ENCODE results near the gene TEAD4. TPM values are rescaled to one million over a fixed set of nuclear protein-coding genes. Genes with fewer than 3 reads are reported as not detected.

TEAD4 gene
- total RNA-seq, 1 experiment from 2014 or later = 43.2 TPM

GRCh38 chr12:2912216-2912575 is 47.0 kb upstream of the TEAD4 start:
- no peak overlapping the region for H2AFZ ChIP-seq (ENCODE audit: low read depth, low read length, poor library complexity, severe bottlenecking)
- no peak overlapping the region for H3K27ac ChIP-seq (ENCODE audit: low read depth, low read length)
- H3K4me1 ChIP-seq (ENCODE audit: control insufficient read depth in 1 of 2, insufficient read depth in 2 of 2, low read length in 2 of 2) = no peaks in the 10 kb centered on the region
- peaks cover 0 to 14% of the 10 kb centered on the region in 2 experiments; a peak in 2 of 4 replicates for H3K36me3 ChIP-seq (ENCODE audit: control insufficient read depth in 1 of 2, insufficient read depth in 2 of 2, low read length in 2 of 2)
- no TSS peak for BruUV-seq (replicated peaks)
- no peaks in the 10 kb centered on the region for H3K9me3 ChIP-seq (ENCODE audit: control insufficient read depth in 1 of 2, insufficient read depth in 1 of 2, low read depth in 1 of 2, low read length in 2 of 2)
- TF ChIP-seq SP1 (IDR thresholded peaks at IDR 0.05; ENCODE audit: low read depth) (no peak), ZBTB33 (IDR thresholded peaks at IDR 0.05; ENCODE audit: extremely low read depth, insufficient replicate concordance, low read length) (no peak), ELF1 (IDR thresholded peaks at IDR 0.05; ENCODE audit: borderline replicate concordance, low read depth) (no peak), POLR2AphosphoS5 (IDR thresholded peaks at IDR 0.05; ENCODE audit: low read depth, low read length) (no peak), CEBPB (IDR thresholded peaks at IDR 0.05; ENCODE audit: low read depth) (no peak)
- no peaks in the 10 kb centered on the region for H4K20me1 ChIP-seq (ENCODE audit: insufficient read depth)
- peaks cover 10% of the 10 kb centered on the region for H3K79me2 ChIP-seq (ENCODE audit: insufficient read depth, low read length)
- intact Hi-C loops (cut with micrococcal nuclease) = no loop called here
- H3K9me2 ChIP-seq (ENCODE audit: insufficient read depth) = no peaks in the 10 kb centered on the region
- H3K27me3 ChIP-seq (ENCODE audit: insufficient read depth, low read length) = no peaks in the 10 kb centered on the region
- no peak overlapping the region for H3K9ac ChIP-seq (ENCODE audit: low read length)
- DNase-seq (ENCODE audit: low read depth, low spot score) (no peak), ATAC-seq (no peak)
- no peak overlapping the region for H3K4me3 ChIP-seq (replicated peaks in 1 of 2; ENCODE audit: low read depth in 1 of 2, low read length in 2 of 2)
- CTCF ChIA-PET = interaction anchor here (1.5 kb wide), 1 partner anchor 32 kb away, joined by 4 read pairs; no protein-coding TSS in a partner anchor
- POLR2A ChIA-PET = no interaction called here
- RAD21 ChIA-PET (ENCODE audit: low non-redundant PET in 1 of 2, low total read pairs in 2 of 2, uncharacterized antibody in 2 of 2, unreplicated experiment in 2 of 2) = no interaction called here
- H3K4me2 ChIP-seq (ENCODE audit: low read length) = no peak overlapping the region

GRCh38 chr12:2919249-2919648 is 39.9 kb upstream of the TEAD4 start:
- POLR2A ChIA-PET = no interaction called here
- BruUV-seq (replicated peaks) = no TSS peak

More at GRCh38 chr12:2919249-2919648, 39.9 kb upstream of the TEAD4 start:
- H3K9ac ChIP-seq (ENCODE audit: low read length) = no peak overlapping the region
- no peaks in the 10 kb centered on the region for H3K27me3 ChIP-seq (ENCODE audit: insufficient read depth, low read length)
- no peaks in the 10 kb centered on the region for H3K79me2 ChIP-seq (ENCODE audit: insufficient read depth, low read length)
- ChIA-PET CTCF (no interaction called here), RAD21 (ENCODE audit: low non-redundant PET in 1 of 2, low total read pairs in 2 of 2, uncharacterized antibody in 2 of 2, unreplicated experiment in 2 of 2) (no interaction called here)
- peaks cover 8 to 18% of the 10 kb centered on the region in 2 experiments for H3K36me3 ChIP-seq (ENCODE audit: control insufficient read depth in 1 of 2, insufficient read depth in 2 of 2, low read length in 2 of 2)
- H2AFZ ChIP-seq (ENCODE audit: low read depth, low read length, poor library complexity, severe bottlenecking) = no peak overlapping the region
- DNase-seq (ENCODE audit: low read depth, low spot score) (no peak), ATAC-seq (no peak)
- H3K4me3 ChIP-seq (replicated peaks in 1 of 2; ENCODE audit: low read depth in 1 of 2, low read length in 2 of 2) = no peak overlapping the region
- no peak overlapping the region for H3K27ac ChIP-seq (ENCODE audit: low read depth, low read length)
- no peaks in the 10 kb centered on the region for H3K9me2 ChIP-seq (ENCODE audit: insufficient read depth)
- no peaks in the 10 kb centered on the region for H4K20me1 ChIP-seq (ENCODE audit: insufficient read depth)
- H3K4me1 ChIP-seq (ENCODE audit: control insufficient read depth in 1 of 2, insufficient read depth in 2 of 2, low read length in 2 of 2) = no peaks in the 10 kb centered on the region
- H3K9me3 ChIP-seq (ENCODE audit: control insufficient read depth in 1 of 2, insufficient read depth in 1 of 2, low read depth in 1 of 2, low read length in 2 of 2) = no peaks in the 10 kb centered on the region
- no peak for TF ChIP-seq ZBTB33 (IDR thresholded peaks at IDR 0.05; ENCODE audit: extremely low read depth, insufficient replicate concordance, low read length)
- no peak for TF ChIP-seq YY1 (IDR thresholded peaks at IDR 0.05; ENCODE audit: extremely low read depth, insufficient replicate concordance, low read depth, low read length)
- no peak for TF ChIP-seq TCF7L2 (IDR thresholded peaks at IDR 0.05; ENCODE audit: borderline replicate concordance, extremely low read depth, insufficient read depth, insufficient read length)
- TF ChIP-seq MAX (IDR thresholded peaks at IDR 0.05) = no peak
- no peak for TF ChIP-seq CBX3 (IDR thresholded peaks at IDR 0.05; ENCODE audit: low read depth)
- TF ChIP-seq EGR1 (IDR thresholded peaks at IDR 0.05; ENCODE audit: low read depth) = no peak
- TF ChIP-seq FOSL1 (IDR thresholded peaks at IDR 0.05; ENCODE audit: low read depth) = no peak
- TF ChIP-seq ZNF274 (IDR thresholded peaks at IDR 0.05; ENCODE audit: low read depth, low read length) = no peak
- no peak overlapping the region for H3K4me2 ChIP-seq (ENCODE audit: low read length)
- intact Hi-C loops (cut with micrococcal nuclease) = no loop called here
